Liver (tissue), 3 donors: Measurements from ENCODE around the gene MAPT.

Experiments used
- ATF3 ChIP-seq: IDR thresholded peaks from 2 replicates; pipeline ENCODE4 v1.6.1; 2016; ENCODE audit warnings: antibody characterized with exemption
- CTCF ChIP-seq: fragments of 150-350 bp; IDR thresholded peaks from 2 replicates; pipeline ENCODE4 v1.5.1; 2017; ENCODE audit warnings: improper control_type of control experiment, low read depth, low read length; ENCODE audit not compliant: missing input control
- FOXA2 ChIP-seq: IDR thresholded peaks from 2 replicates; pipeline ENCODE4 v1.6.1; 2016; ENCODE audit warnings: antibody characterized with exemption
- JUND ChIP-seq, 2 donors: IDR thresholded peaks; 2 replicates each; pipeline ENCODE4 v1.6.1; 2016; ENCODE audit warnings: antibody characterized with exemption in 2 of 2
- MAX ChIP-seq: IDR thresholded peaks from 2 replicates; pipeline ENCODE4 v1.6.1; 2016; ENCODE audit warnings: antibody characterized with exemption
- RAD21 ChIP-seq, 2 donors: IDR thresholded peaks; 2 replicates each; pipeline ENCODE4 v1.6.1; 2016; ENCODE audit warnings: antibody characterized with exemption in 2 of 2, mild to moderate bottlenecking in 2 of 2
- donor health status: healthy.
- donor health status: healthy.

GRCh38 chr17:45908935-45909334 is 14.6 kb downstream of the MAPT start:
- TF ChIP-seq CTCF (no peak), MAX (no peak), RAD21 (IDR thresholded peaks at IDR 0.05) (no peak), FOXA2 (no peak), JUND (IDR thresholded peaks at IDR 0.05) (no peak), ATF3 (no peak)
